OCI-LY7 (cell line): ENCODE data around the gene FN3KRP. TPM values are rescaled to one million over a fixed set of nuclear protein-coding genes. Genes with fewer than 3 reads are reported as not detected.

Experiments used
- Bru-seq: library from RNA; stranded (reverse); fragments of 400-500 nt; gene quantifications from one replicate; lab custom pipeline; 2021; lab: Mats Ljungman, UMichigan
- BruChase-seq, 2 experiments: library from RNA; stranded (reverse); fragments of 400-500 nt; gene quantifications; one replicate each; lab custom pipeline; 2021; lab: Mats Ljungman, UMichigan
- BruUV-seq: library from RNA; stranded (reverse); fragments of 400-500 nt; replicated peaks from 2 replicates; lab custom pipeline; 2021; lab: Mats Ljungman, UMichigan
- CTCF ChIA-PET: fragments of 300-600 bp; sonication (Branson Sonifier 250); formaldehyde crosslinking; loops from one replicate; lab custom pipeline; 2022; ENCODE audit warnings: antibody characterized with exemption; ENCODE audit not compliant: unreplicated experiment; lab: Charles Lee
- POLR2A ChIA-PET: fragments of 300-600 bp; sonication (Branson Sonifier 250); formaldehyde crosslinking; loops from one replicate; lab custom pipeline; 2022; ENCODE audit warnings: antibody characterized with exemption; lab: Charles Lee
- DNase-seq: peaks from one replicate; pipeline ENCODE4 v3.0.0-alpha.2; 2015; ENCODE audit warnings: low spot score
- H2AFZ ChIP-seq: fragments of 200-600 bp; sonication (generic), shearing (Covaris generic); 2 replicates; pipeline ENCODE4 v1.6.1; 2014; ENCODE audit warnings: mild to moderate bottlenecking, antibody characterized with exemption, low read length, moderate library complexity
- H3K27ac ChIP-seq: fragments of 200-600 bp; sonication (generic); 2 replicates; pipeline ENCODE4 v1.5.1; 2014; ENCODE audit warnings: mixed run types, low read depth, mild to moderate bottlenecking, moderate library complexity, low read length, inconsistent platforms; ENCODE audit not compliant: poor library complexity, severe bottlenecking
- H3K36me3 ChIP-seq: fragments of 200-600 bp; sonication (generic); 2 replicates; pipeline ENCODE4 v1.6.1; 2014; ENCODE audit warnings: mild to moderate bottlenecking, antibody characterized with exemption, low read length, moderate library complexity, mixed read lengths; ENCODE audit not compliant: insufficient read depth
- H3K4me1 ChIP-seq: fragments of 200-600 bp; sonication (generic); 2 replicates; pipeline ENCODE4 v1.5.1; 2014; ENCODE audit warnings: mild to moderate bottlenecking, low read length; ENCODE audit not compliant: insufficient read depth, poor library complexity, severe bottlenecking
- H3K4me2 ChIP-seq: fragments of 200-600 bp; sonication (generic); 2 replicates; pipeline ENCODE4 v1.6.1; 2014; ENCODE audit warnings: mild to moderate bottlenecking, low read length
- H3K4me3 ChIP-seq: fragments of 200-600 bp; sonication (generic); 2 replicates; pipeline ENCODE4 v1.5.1; 2014; ENCODE audit warnings: mild to moderate bottlenecking, low read depth, low read length; ENCODE audit not compliant: poor library complexity, severe bottlenecking
- H3K79me2 ChIP-seq: fragments of 200-600 bp; sonication (generic); 2 replicates; pipeline ENCODE4 v1.6.1; 2016; ENCODE audit warnings: low read depth, mild to moderate bottlenecking, low read length, moderate library complexity, mixed read lengths; ENCODE audit not compliant: insufficient read depth
- H3K9me2 ChIP-seq: fragments of 200-600 bp; sonication (generic); 2 replicates; pipeline ENCODE4 v1.6.1; 2016; ENCODE audit warnings: mild to moderate bottlenecking, low read length, mixed read lengths; ENCODE audit not compliant: insufficient read depth
- H3K9me3 ChIP-seq: fragments of 200-600 bp; sonication (generic); 2 replicates; pipeline ENCODE4 v1.6.1; 2014; ENCODE audit warnings: mild to moderate bottlenecking, mixed run types, low read length, mixed read lengths
- H4K20me1 ChIP-seq: fragments of 200-600 bp; sonication (generic); 2 replicates; pipeline ENCODE4 v1.6.1; 2014; ENCODE audit warnings: mild to moderate bottlenecking, antibody characterized with exemption, low read length, moderate library complexity, mixed read lengths; ENCODE audit not compliant: insufficient read depth
- CTCF ChIP-seq: fragments of 200-600 bp; sonication (generic); conservative IDR thresholded peaks from 2 replicates; pipeline ENCODE4 v1.5.1; 2014; ENCODE audit warnings: mild to moderate bottlenecking, antibody characterized with exemption, low read length, moderate library complexity, mixed read lengths
- EZH2phosphoT487 ChIP-seq: fragments of 200-600 bp; sonication (generic); IDR thresholded peaks from 2 replicates; pipeline ENCODE4 v1.6.1; 2018; ENCODE audit warnings: low read depth, borderline replicate concordance, mild to moderate bottlenecking, mixed run types, antibody characterized with exemption, low read length, moderate library complexity, mixed read lengths
- intact Hi-C: fragments of 100-400 bp; cut with micrococcal nuclease; formaldehyde crosslinking; loops from one replicate; pipeline ENCODE4 v1.10.0; 2022; ENCODE audit not compliant: unreplicated experiment
- long read RNA-seq: library from polyadenylated mRNA; stranded (forward); transcript quantifications from one replicate; pipeline ENCODE4 v2.0.0, GENCODE V29; 2022
- total RNA-seq, 2 experiments: library from RNA; depleted of rRNA in 1 of 2; stranded (reverse); fragments of >200 nt in 1 of 2; shearing (Covaris generic) in 1 of 2; gene quantifications; 2 replicates each; pipeline ENCODE4 v1.2.3, GENCODE V29; 2014 to 2022

The FN3KRP gene
- total RNA-seq (2014; rRNA removed; shearing (Covaris generic)), result 52.1 and 56.5 TPM in 2 replicates
- total RNA-seq (2022), result 91.8 and 99.4 TPM in 2 replicates
- percentile 71 among the genes with signal in this experiment for Bru-seq, nascent RNA
- percentile 86 among the genes with signal in this experiment for BruChase-seq, experiment 1, labeled RNA remaining after a 6-hour chase
- BruChase-seq, experiment 2, labeled RNA remaining after a 2-hour chase, result percentile 84 among the genes with signal in this experiment
- long read RNA-seq, transcript FN3KRP-201 (6 exons, 1,849 nt), result major isoform, 127 of 154 reads
- long read RNA-seq, partial matches to known transcripts, result 8 of 154 reads
- long read RNA-seq, other reads (novel, unspliced or antisense), result 16 of 154 reads

GRCh38 chr17:82716203-82717010, at the start of gene FN3KRP:
FN3KRP (plus strand) TSS chr17:82716706; CDS start chr17:82716756, 50 bp downstream.
- Histone ChIP-seq H3K4me1 (peaks cover 24% of the 10 kb centered on the region), H4K20me1 (peaks cover 4% of the 10 kb centered on the region; the same call in 1 of the 2 replicates), H3K27ac (peak within 1 kb of the TSS; percentile 40), H3K9me3 (no peaks in the 10 kb centered on the region), H3K36me3 (peaks cover 28% of the 10 kb centered on the region), H3K9me2 (no peaks in the 10 kb centered on the region), H2AFZ (peak within 1 kb of the TSS; percentile 90), H3K4me2 (peak within 1 kb of the TSS; percentile 92), H3K79me2 (peaks cover 17% of the 10 kb centered on the region), H3K4me3 (peak within 1 kb of the TSS; percentile 89)
- no TSS peak for BruUV-seq
- POLR2A ChIA-PET, result interaction anchor here (0.6 to 1.4 kb wide), 11 partner anchors 8 to 414 kb away, joined by 3 to 6 read pairs (median 4); no protein-coding TSS in a partner anchor
- CTCF ChIA-PET, result interaction anchor here (0.6 to 1.2 kb wide), 4 partner anchors 10 to 38 kb away, joined by 3 to 6 read pairs (median 4); no protein-coding TSS in a partner anchor
- intact Hi-C loops, result loop anchor here (2.0 to 5.0 kb wide), 3 partner anchors 34 to 69 kb away; partner anchors contain the start of gene WDR45B
- DNase-seq, result peak; percentile 98
- TF ChIP-seq CTCF (no peak), EZH2phosphoT487 (no peak)

GRCh38 chr17:82666931-82667667, 49.4 kb upstream of the FN3KRP start:
- TF ChIP-seq EZH2phosphoT487 (no peak), CTCF (no peak)
- Histone ChIP-seq H3K4me2 (no peak overlapping the region), H3K4me1 (peaks cover 6% of the 10 kb centered on the region), H3K9me3 (no peaks in the 10 kb centered on the region), H2AFZ (no peak overlapping the region), H3K36me3 (no peaks in the 10 kb centered on the region), H4K20me1 (no peaks in the 10 kb centered on the region), H3K9me2 (no peaks in the 10 kb centered on the region), H3K79me2 (no peaks in the 10 kb centered on the region), H3K4me3 (no peak overlapping the region), H3K27ac (no peak overlapping the region)
- intact Hi-C loops, result loop anchor here (5.0 kb wide), 1 partner anchor 80 kb away; no protein-coding TSS in a partner anchor
- no peak for DNase-seq
- no TSS peak for BruUV-seq
- ChIA-PET POLR2A (no interaction called here), CTCF (no interaction called here)
